ENCODE data around the gene NEK4.

Gene NEK4

GRCh38 chr3:52770496-52771333 is at the start of gene NEK4:
NEK4 (minus strand) TSS chr3:52770940; CDS start chr3:52770746, 194 bp downstream.
- peak; percentile 77 for DNase-seq (ENCODE audit: low read depth)

- no peak for DNase-seq (ENCODE audit: low read depth)
Measured at GRCh38 chr3:52819936-52820335, 49.2 kb upstream of the NEK4 start.

- DNase-seq (ENCODE audit: low read depth): no peak
Measured at GRCh38 chr3:52817860-52818259, 47.1 kb upstream of the NEK4 start.

- no peak for DNase-seq (ENCODE audit: low read depth)
Measured at GRCh38 chr3:52817221-52817620, 46.5 kb upstream of the NEK4 start.

GRCh38 chr3:52816654-52817053 is 45.9 kb upstream of the NEK4 start:
- no peak for DNase-seq (ENCODE audit: low read depth)

- DNase-seq (ENCODE audit: low read depth): no peak
Measured at GRCh38 chr3:52816199-52816598, 45.5 kb upstream of the NEK4 start.

GRCh38 chr3:52813810-52814209 is 43.1 kb upstream of the NEK4 start:
- no peak for DNase-seq (ENCODE audit: low read depth)

- no peak for DNase-seq (ENCODE audit: low read depth)
Measured at GRCh38 chr3:52811452-52812011, 40.8 kb upstream of the NEK4 start.

GRCh38 chr3:52810923-52811322 is 40.2 kb upstream of the NEK4 start:
- DNase-seq (ENCODE audit: low read depth): no peak

GRCh38 chr3:52809662-52810377 is 39.1 kb upstream of the NEK4 start:
- DNase-seq (ENCODE audit: low read depth): no peak

GRCh38 chr3:52809149-52809548 is 38.4 kb upstream of the NEK4 start:
- no peak for DNase-seq (ENCODE audit: low read depth)

GRCh38 chr3:52805270-52806039 is 34.7 kb upstream of the NEK4 start:
- DNase-seq (ENCODE audit: low read depth): no peak

GRCh38 chr3:52801839-52802238 is 31.1 kb upstream of the NEK4 start:
- no peak for DNase-seq (ENCODE audit: low read depth)

GRCh38 chr3:52800079-52800478 is 29.3 kb upstream of the NEK4 start:
- DNase-seq (ENCODE audit: low read depth): no peak

GRCh38 chr3:52798978-52799476 is 28.3 kb upstream of the NEK4 start:
- no peak for DNase-seq (ENCODE audit: low read depth)

- DNase-seq (ENCODE audit: low read depth): no peak
Measured at GRCh38 chr3:52798376-52798977, 27.7 kb upstream of the NEK4 start.

GRCh38 chr3:52796411-52796810 is 25.7 kb upstream of the NEK4 start:
- no peak for DNase-seq (ENCODE audit: low read depth)

GRCh38 chr3:52795298-52795900 is 24.7 kb upstream of the NEK4 start:
- DNase-seq (ENCODE audit: low read depth): no peak

- DNase-seq (ENCODE audit: low read depth): no peak
Measured at GRCh38 chr3:52794612-52795099, 23.9 kb upstream of the NEK4 start, which contains the start of gene ITIH3. ITIH3 (plus strand) TSS chr3:52794796; CDS start chr3:52794804, 8 bp downstream.

GRCh38 chr3:52793702-52794611 is 23.2 kb upstream of the NEK4 start:
- DNase-seq (ENCODE audit: low read depth): no peak

Data from GM04504 (cell line).